Ishikawa (cell line): ENCODE results near the gene DVL3.

ENCODE experiments used
- CEBPB ChIP-seq: IDR thresholded peaks from 2 replicates; pipeline ENCODE4 v1.6.1; 2012
- CREB1 ChIP-seq: IDR thresholded peaks from 2 replicates; pipeline ENCODE4 v1.6.1; 2012; ENCODE audit warnings: low read depth
- EGR1 ChIP-seq: IDR thresholded peaks from 2 replicates; pipeline ENCODE4 v1.6.1; 2012
- EP300 ChIP-seq: IDR thresholded peaks from 2 replicates; pipeline ENCODE4 v1.6.1; 2012; ENCODE audit warnings: borderline replicate concordance
- FOXM1 ChIP-seq: IDR thresholded peaks from 2 replicates; pipeline ENCODE4 v1.6.1; 2012; ENCODE audit warnings: low read depth, borderline replicate concordance
- MAX ChIP-seq: IDR thresholded peaks from 2 replicates; pipeline ENCODE4 v1.6.1; 2012
- NFIC ChIP-seq: IDR thresholded peaks from 2 replicates; pipeline ENCODE4 v1.6.1; 2012
- RAD21 ChIP-seq: IDR thresholded peaks from 2 replicates; pipeline ENCODE4 v1.6.1; 2012; ENCODE audit warnings: low read depth
- TAF1 ChIP-seq: IDR thresholded peaks from 2 replicates; pipeline ENCODE4 v1.6.1; 2012; ENCODE audit warnings: low read depth, mild to moderate bottlenecking
- TCF12 ChIP-seq: IDR thresholded peaks from 2 replicates; pipeline ENCODE4 v1.6.1; 2012; ENCODE audit warnings: low read depth
- TEAD4 ChIP-seq: IDR thresholded peaks from 2 replicates; pipeline ENCODE4 v1.6.1; 2012
- YY1 ChIP-seq: IDR thresholded peaks from 2 replicates; pipeline ENCODE4 v1.6.1; 2012; ENCODE audit warnings: low read depth
- ZBTB7A ChIP-seq: IDR thresholded peaks from 2 replicates; pipeline ENCODE4 v1.6.1; 2012; ENCODE audit warnings: low read depth
- TF ChIP-seq, protein P1 (sequence below): IDR thresholded peaks from 2 replicates; pipeline ENCODE4 v1.6.1; 2012; ENCODE audit warnings: low read depth, mild to moderate bottlenecking
- TF ChIP-seq, protein P2 (sequence below): IDR thresholded peaks from 2 replicates; pipeline ENCODE4 v1.6.1; 2012

The DVL3 gene

DNA sequence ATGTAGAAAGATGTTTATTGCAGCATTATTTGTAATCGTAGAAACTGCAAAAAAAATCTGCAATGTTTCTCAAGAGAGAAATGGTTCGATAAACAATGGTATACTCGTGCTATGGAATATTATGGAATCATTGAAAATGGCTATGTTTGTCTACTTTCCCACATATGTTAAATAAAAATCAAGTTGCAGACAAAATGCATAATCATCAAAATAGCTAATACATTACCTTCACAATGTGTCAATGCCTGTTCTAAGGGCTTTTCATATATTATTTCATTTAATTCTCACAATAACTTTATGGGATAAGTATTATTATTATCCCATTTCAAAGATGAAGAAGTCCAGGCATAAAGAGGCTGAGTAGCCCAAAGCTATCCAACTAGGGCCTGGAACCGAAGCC lies 22.2 kb upstream of the DVL3 start:
- TF ChIP-seq ZBTB7A, result no peak
- no peak for TF ChIP-seq NFIC
- no peak for TF ChIP-seq FOXM1
- no peak for TF ChIP-seq MAX
- no peak for TF ChIP-seq TAF1
- TF ChIP-seq TCF12, result no peak
- TF ChIP-seq EGR1, result no peak
- TF ChIP-seq, protein P1, sequence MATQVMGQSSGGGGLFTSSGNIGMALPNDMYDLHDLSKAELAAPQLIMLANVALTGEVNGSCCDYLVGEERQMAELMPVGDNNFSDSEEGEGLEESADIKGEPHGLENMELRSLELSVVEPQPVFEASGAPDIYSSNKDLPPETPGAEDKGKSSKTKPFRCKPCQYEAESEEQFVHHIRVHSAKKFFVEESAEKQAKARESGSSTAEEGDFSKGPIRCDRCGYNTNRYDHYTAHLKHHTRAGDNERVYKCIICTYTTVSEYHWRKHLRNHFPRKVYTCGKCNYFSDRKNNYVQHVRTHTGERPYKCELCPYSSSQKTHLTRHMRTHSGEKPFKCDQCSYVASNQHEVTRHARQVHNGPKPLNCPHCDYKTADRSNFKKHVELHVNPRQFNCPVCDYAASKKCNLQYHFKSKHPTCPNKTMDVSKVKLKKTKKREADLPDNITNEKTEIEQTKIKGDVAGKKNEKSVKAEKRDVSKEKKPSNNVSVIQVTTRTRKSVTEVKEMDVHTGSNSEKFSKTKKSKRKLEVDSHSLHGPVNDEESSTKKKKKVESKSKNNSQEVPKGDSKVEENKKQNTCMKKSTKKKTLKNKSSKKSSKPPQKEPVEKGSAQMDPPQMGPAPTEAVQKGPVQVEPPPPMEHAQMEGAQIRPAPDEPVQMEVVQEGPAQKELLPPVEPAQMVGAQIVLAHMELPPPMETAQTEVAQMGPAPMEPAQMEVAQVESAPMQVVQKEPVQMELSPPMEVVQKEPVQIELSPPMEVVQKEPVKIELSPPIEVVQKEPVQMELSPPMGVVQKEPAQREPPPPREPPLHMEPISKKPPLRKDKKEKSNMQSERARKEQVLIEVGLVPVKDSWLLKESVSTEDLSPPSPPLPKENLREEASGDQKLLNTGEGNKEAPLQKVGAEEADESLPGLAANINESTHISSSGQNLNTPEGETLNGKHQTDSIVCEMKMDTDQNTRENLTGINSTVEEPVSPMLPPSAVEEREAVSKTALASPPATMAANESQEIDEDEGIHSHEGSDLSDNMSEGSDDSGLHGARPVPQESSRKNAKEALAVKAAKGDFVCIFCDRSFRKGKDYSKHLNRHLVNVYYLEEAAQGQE, result no peak
- no peak for TF ChIP-seq CEBPB
- no peak for TF ChIP-seq RAD21
- TF ChIP-seq, protein P2, sequence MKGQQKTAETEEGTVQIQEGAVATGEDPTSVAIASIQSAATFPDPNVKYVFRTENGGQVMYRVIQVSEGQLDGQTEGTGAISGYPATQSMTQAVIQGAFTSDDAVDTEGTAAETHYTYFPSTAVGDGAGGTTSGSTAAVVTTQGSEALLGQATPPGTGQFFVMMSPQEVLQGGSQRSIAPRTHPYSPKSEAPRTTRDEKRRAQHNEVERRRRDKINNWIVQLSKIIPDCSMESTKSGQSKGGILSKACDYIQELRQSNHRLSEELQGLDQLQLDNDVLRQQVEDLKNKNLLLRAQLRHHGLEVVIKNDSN, result no peak
- no peak for TF ChIP-seq YY1
- TF ChIP-seq CREB1, result no peak
- TF ChIP-seq EP300, result no peak
- TF ChIP-seq TEAD4, result no peak

DNA sequence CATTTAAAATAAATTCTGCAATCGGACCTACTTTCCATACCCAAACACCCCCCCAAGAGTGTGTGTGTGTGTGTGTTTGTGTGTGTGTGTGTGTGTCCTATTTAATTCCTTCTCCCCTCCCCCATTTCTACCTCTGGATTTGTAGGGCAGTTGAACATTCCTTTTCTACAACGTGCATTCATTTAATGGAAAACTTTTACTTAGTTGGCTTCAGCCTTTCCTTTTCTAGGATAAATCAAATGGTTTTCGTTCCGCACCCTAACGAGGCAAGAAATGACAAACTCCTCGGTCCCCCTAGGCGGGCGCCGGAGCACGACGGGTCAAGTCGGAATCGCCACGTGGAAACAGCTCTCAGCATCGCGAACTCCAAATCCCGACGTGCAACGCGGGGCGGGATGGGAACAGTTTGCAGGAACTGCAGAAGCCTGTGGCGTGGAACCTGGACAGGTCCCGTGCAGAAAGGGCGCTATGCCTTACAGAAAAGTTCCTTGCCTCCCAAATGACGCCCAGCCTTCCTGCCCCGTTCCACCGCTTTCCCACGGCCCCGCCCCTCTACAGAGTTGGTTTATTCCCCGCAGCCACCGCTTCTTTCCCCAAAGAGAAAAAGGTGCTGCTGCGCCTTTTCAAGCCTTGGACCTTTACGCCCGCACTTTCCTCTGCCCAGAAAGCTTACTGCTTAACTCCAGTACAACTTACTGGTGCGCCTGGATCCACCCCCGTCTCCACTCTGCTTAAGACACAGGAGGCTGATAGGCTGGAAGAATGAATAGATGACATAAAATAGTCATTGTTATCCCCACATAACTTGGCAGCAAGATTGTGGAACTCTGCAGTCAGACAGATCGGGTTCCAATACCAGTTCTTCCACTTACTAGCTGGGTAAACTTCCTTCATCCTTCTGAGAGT lies 21.1 kb upstream of the DVL3 start:
- TF ChIP-seq, protein P2, result peak; percentile 81
- TF ChIP-seq CEBPB, result no peak
- peak; percentile 91 for TF ChIP-seq NFIC
- peak; percentile 82 for TF ChIP-seq TCF12
- no peak; the same call in 1 of the 2 replicates for TF ChIP-seq FOXM1
- TF ChIP-seq, protein P1, result peak; percentile 25; the same call in 1 of the 2 replicates
- TF ChIP-seq RAD21, result 0 out of 2 replicates have a peak, but pooled peaks have one; percentile 11
- TF ChIP-seq TAF1, result peak; percentile 50
- TF ChIP-seq MAX, result peak; percentile 100
- TF ChIP-seq ZBTB7A, result 0 out of 2 replicates have a peak, but pooled peaks have one; percentile 67
- peak; percentile 76 for TF ChIP-seq TEAD4
- peak; percentile 73; the same call in 1 of the 2 replicates for TF ChIP-seq EGR1
- peak; percentile 6; the same call in 1 of the 2 replicates for TF ChIP-seq CREB1
- TF ChIP-seq EP300, result no peak; the same call in none of the 2 replicates
- TF ChIP-seq YY1, result peak; percentile 68

- TF ChIP-seq TCF12, result no peak
- no peak for TF ChIP-seq NFIC
- TF ChIP-seq FOXM1, result no peak
Observed at GRCh38 chr3:184134746-184135148, 20.4 kb upstream of the DVL3 start.

- TF ChIP-seq MAX, result peak; percentile 81
- TF ChIP-seq RAD21, result no peak
- peak; percentile 60 for TF ChIP-seq TEAD4
- TF ChIP-seq, protein P2, result peak; percentile 39
- no peak; the same call in none of the 2 replicates for TF ChIP-seq TCF12
- no peak for TF ChIP-seq NFIC
- peak; percentile 97 for TF ChIP-seq TAF1
- TF ChIP-seq ZBTB7A, result 0 out of 2 replicates have a peak, but pooled peaks have one; percentile 3
- TF ChIP-seq, protein P1, result no peak
- peak; percentile 48; the same call in 1 of the 2 replicates for TF ChIP-seq EP300
- TF ChIP-seq CREB1, result no peak; the same call in 1 of the 2 replicates
- TF ChIP-seq YY1, result peak; percentile 98
- no peak for TF ChIP-seq FOXM1
- TF ChIP-seq CEBPB, result no peak
- peak; percentile 54; the same call in 1 of the 2 replicates for TF ChIP-seq EGR1
Observed at GRCh38 chr3:184135149-184135910, 19.8 kb upstream of the DVL3 start, which contains the start of gene EIF2B5. EIF2B5 (plus strand) TSS chr3:184135358; CDS start chr3:184135386, 28 bp downstream.
